Measurements from ENCODE around the gene CNTNAP3B.
"Not testable (repeated sequence)": the region's sequence is repeated elsewhere in the genome, so short reads cannot be mapped to it uniquely, and the experiment has no call there.

GRCh38 chr9:41898720-41899343 lies 230.4 kb downstream of the CNTNAP3B start:
- TF ChIP-seq POLR2AphosphoS5 (IDR thresholded peaks at IDR 0.05; ENCODE audit: low read length); IKZF1 (conservative IDR thresholded peaks at IDR 0.05); CEBPB (IDR thresholded peaks at IDR 0.05; ENCODE audit: borderline replicate concordance in 1 of 2, low read depth in 2 of 2, low read length in 2 of 2); CTCF (IDR thresholded peaks at IDR 0.05 in 2 of 3, conservative IDR thresholded peaks at IDR 0.05 in 1 of 3; ENCODE audit: control insufficient read depth in 2 of 3, extremely low read depth in 1 of 3, insufficient read depth in 1 of 3, low read depth in 3 of 3, low read length in 3 of 3); ZBTB40 (IDR thresholded peaks at IDR 0.05; ENCODE audit: borderline replicate concordance): not testable (repeated sequence)
